ENCODE measurements around the gene NFASC.

Gene NFASC

DNA sequence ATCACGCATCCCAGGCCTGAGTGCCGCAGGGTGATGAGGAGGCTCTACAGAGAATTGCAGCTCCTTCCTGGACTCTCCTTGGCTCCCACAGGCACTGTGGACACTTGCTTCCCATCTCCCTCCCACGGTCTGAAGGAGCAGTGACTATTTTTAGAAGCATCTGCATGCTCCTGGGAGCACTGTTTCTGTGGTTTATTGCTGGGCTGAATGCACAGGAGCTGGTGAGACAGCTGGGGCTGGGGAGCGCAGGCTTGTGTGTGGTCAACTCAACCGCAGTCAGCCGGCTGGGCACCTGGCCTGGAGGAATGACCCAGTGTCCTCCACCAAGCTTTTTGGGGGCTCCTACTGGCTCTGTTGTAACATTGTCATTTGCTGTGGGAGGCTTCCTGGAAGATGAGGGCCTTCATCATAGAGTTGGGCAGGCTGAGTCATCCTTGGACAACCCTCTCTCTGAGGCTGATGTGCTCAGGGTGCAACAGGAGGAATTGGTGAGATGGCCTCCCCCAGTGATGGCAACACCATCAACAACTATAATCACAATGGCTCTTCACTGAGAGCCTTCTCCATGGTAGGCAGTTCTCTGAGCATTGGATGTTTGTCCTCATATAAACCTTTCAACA is 1.7 kb downstream of the NFASC start:
- Histone ChIP-seq H3K4me3 (ENCODE audit: low read depth in 1 of 2, low read length in 1 of 2) (no peak overlapping the region), H3K9me3 (no peaks in the 10 kb centered on the region), H3K27me3 (peaks cover 68% of the 10 kb centered on the region), H3K27ac (no peak overlapping the region), H3K36me3 (no peaks in the 10 kb centered on the region), H3K4me1 (ENCODE audit: control insufficient read depth in 1 of 2, insufficient read depth in 1 of 2, low read depth in 1 of 2, low read length in 1 of 2) (no peaks in the 10 kb centered on the region)
- TF ChIP-seq, protein P1, sequence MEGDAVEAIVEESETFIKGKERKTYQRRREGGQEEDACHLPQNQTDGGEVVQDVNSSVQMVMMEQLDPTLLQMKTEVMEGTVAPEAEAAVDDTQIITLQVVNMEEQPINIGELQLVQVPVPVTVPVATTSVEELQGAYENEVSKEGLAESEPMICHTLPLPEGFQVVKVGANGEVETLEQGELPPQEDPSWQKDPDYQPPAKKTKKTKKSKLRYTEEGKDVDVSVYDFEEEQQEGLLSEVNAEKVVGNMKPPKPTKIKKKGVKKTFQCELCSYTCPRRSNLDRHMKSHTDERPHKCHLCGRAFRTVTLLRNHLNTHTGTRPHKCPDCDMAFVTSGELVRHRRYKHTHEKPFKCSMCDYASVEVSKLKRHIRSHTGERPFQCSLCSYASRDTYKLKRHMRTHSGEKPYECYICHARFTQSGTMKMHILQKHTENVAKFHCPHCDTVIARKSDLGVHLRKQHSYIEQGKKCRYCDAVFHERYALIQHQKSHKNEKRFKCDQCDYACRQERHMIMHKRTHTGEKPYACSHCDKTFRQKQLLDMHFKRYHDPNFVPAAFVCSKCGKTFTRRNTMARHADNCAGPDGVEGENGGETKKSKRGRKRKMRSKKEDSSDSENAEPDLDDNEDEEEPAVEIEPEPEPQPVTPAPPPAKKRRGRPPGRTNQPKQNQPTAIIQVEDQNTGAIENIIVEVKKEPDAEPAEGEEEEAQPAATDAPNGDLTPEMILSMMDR (IDR thresholded peaks at IDR 0.05) = no peak

GRCh38 chr1:204873176-204873575 is 2.5 kb downstream of the NFASC start:
- H3K36me3 ChIP-seq = no peaks in the 10 kb centered on the region
- no peak overlapping the region for H3K27ac ChIP-seq
- TF ChIP-seq, protein P1 (IDR thresholded peaks at IDR 0.05) = no peak
- no peaks in the 10 kb centered on the region for H3K9me3 ChIP-seq
- H3K27me3 ChIP-seq = peaks cover 68% of the 10 kb centered on the region
- H3K4me3 ChIP-seq (ENCODE audit: low read depth in 1 of 2, low read length in 1 of 2) = no peak overlapping the region
- H3K4me1 ChIP-seq (ENCODE audit: control insufficient read depth in 1 of 2, insufficient read depth in 1 of 2, low read depth in 1 of 2, low read length in 1 of 2) = no peaks in the 10 kb centered on the region

GRCh38 chr1:204873714-204874113 is 3.1 kb downstream of the NFASC start:
- peaks cover 69% of the 10 kb centered on the region for H3K27me3 ChIP-seq
- TF ChIP-seq, protein P1 (IDR thresholded peaks at IDR 0.05) = no peak

DNA sequence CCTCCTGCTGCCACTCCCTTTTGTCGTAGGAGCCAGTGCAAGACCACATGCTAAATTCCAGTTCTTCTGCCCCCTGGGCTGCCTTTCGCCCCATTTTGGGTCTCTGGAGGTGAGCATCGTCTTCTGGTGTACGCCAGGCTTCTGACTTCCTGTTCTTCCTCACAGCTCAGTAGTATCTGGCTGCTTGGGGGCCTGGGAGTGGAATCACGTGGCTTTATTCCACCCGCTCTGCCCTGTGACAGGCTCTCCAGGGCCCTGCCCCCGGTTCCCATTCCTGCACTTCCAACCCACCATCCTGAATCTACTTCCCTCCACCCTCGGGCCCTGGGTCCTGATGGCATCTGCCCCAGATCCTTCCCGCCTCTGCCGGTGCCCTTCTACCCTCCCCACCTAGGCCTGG is 3.6 kb downstream of the NFASC start:
- no peaks in the 10 kb centered on the region for H3K36me3 ChIP-seq
- TF ChIP-seq, protein P1 (IDR thresholded peaks at IDR 0.05) = no peak

More at GRCh38 chr1:204873714-204874113, 3.1 kb downstream of the NFASC start:
- Histone ChIP-seq H3K36me3 (no peaks in the 10 kb centered on the region), H3K9me3 (no peaks in the 10 kb centered on the region), H3K27ac (no peak overlapping the region), H3K4me1 (ENCODE audit: control insufficient read depth in 1 of 2, insufficient read depth in 1 of 2, low read depth in 1 of 2, low read length in 1 of 2) (no peaks in the 10 kb centered on the region), H3K4me3 (ENCODE audit: low read depth in 1 of 2, low read length in 1 of 2) (no peak overlapping the region)

DNA sequence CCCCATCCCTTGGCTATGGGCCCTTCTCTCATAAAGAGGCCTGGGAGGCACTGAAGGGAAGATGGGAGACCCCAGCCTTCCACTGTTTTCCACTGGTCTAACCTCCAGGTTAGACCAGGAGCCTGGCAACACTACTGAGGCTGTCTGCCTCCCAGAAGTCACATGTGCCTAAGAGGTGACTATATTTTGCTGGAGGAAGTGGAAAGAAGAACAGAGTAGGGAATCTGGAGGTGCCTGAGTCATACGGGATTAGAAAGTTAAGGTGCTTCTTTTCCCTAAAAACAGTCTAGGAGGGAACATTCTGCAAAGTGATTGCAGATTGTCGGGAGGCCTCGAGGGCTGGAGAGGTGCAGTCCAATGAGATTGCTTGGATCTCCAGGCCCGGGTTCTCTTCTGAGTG is 4.6 kb downstream of the NFASC start:
- Histone ChIP-seq H3K9me3 (no peaks in the 10 kb centered on the region), H3K27ac (no peak overlapping the region)
- TF ChIP-seq, protein P1 (IDR thresholded peaks at IDR 0.05) = no peak

More for the DNA sequence above, 3.6 kb downstream of the NFASC start:
- peaks cover 70% of the 10 kb centered on the region for H3K27me3 ChIP-seq
- H3K9me3 ChIP-seq = no peaks in the 10 kb centered on the region
- no peaks in the 10 kb centered on the region for H3K4me1 ChIP-seq (ENCODE audit: control insufficient read depth in 1 of 2, insufficient read depth in 1 of 2, low read depth in 1 of 2, low read length in 1 of 2)
- H3K4me3 ChIP-seq (ENCODE audit: low read depth in 1 of 2, low read length in 1 of 2) = no peak overlapping the region
- H3K27ac ChIP-seq = no peak overlapping the region

More for the DNA sequence above, 4.6 kb downstream of the NFASC start:
- H3K36me3 ChIP-seq = no peaks in the 10 kb centered on the region
- no peaks in the 10 kb centered on the region for H3K4me1 ChIP-seq (ENCODE audit: control insufficient read depth in 1 of 2, insufficient read depth in 1 of 2, low read depth in 1 of 2, low read length in 1 of 2)
- H3K27me3 ChIP-seq = peaks cover 72% of the 10 kb centered on the region
- H3K4me3 ChIP-seq (ENCODE audit: low read depth in 1 of 2, low read length in 1 of 2) = no peak overlapping the region

All from neutrophil (primary cell).